HFFc6 (cell line): ENCODE data around the gene LAMA2. TPM values are rescaled to one million over a fixed set of nuclear protein-coding genes. Genes with fewer than 3 reads are reported as not detected.

ENCODE experiments used
- DNase-seq: peaks from one replicate; pipeline ENCODE4 v3.0.0-alpha.2; 2018
- H3K27ac Mint-ChIP-seq: 2 replicates; pipeline ENCODE4 v1.8.0; 2020; ENCODE audit warnings: mild to moderate bottlenecking, mixed read lengths
- H3K27me3 Mint-ChIP-seq: 2 replicates; pipeline ENCODE4 v1.8.0; 2021; ENCODE audit warnings: mild to moderate bottlenecking, moderate library complexity, mixed read lengths; ENCODE audit not compliant: insufficient read depth
- H3K36me3 Mint-ChIP-seq: 2 replicates; pipeline ENCODE4 v1.8.0; 2021; ENCODE audit warnings: low read depth, mixed read lengths
- H3K4me1 Mint-ChIP-seq: 2 replicates; pipeline ENCODE4 v1.8.0; 2020; ENCODE audit warnings: low read depth, mixed read lengths
- H3K4me3 Mint-ChIP-seq: 2 replicates; pipeline ENCODE4 v1.8.0; 2020; ENCODE audit warnings: mild to moderate bottlenecking, moderate library complexity, mixed read lengths
- H3K9me3 Mint-ChIP-seq: 2 replicates; pipeline ENCODE4 v1.8.0; 2020; ENCODE audit warnings: mild to moderate bottlenecking, mixed read lengths
- CTCF ChIP-seq: fragments of 200-600 bp; sonication (generic); IDR thresholded peaks from 2 replicates; pipeline ENCODE4 v1.5.0; 2021; ENCODE audit warnings: antibody characterized with exemption, mild to moderate bottlenecking
- total RNA-seq, 6 experiments: library from RNA; stranded (reverse); fragmentation: NEBNext Ultra II Directional; extraction: Animal tissue kit (Norgen Biotek cat#: 25700); gene quantifications; 2 replicates in 1 of 6; 3 replicates in 5 of 6; pipeline ENCODE4 v1.2.3, GENCODE V29; 2021

The LAMA2 gene
- total RNA-seq, 6 experiments from 2014 or later = 8.2 to 14.3 (median 10.5) TPM

- Mint-ChIP-seq H3K27ac (no peak overlapping the region), H3K27me3 (no peaks in the 10 kb centered on the region), H3K36me3 (no peaks in the 10 kb centered on the region), H3K4me1 (no peaks in the 10 kb centered on the region), H3K9me3 (no peaks in the 10 kb centered on the region), H3K4me3 (no peak overlapping the region)
- no peak for TF ChIP-seq CTCF
- no peak for DNase-seq
Observed at GRCh38 chr6:129006724-129007514, 124.0 kb downstream of the LAMA2 start.

- Mint-ChIP-seq H3K27me3 (no peaks in the 10 kb centered on the region), H3K4me1 (no peaks in the 10 kb centered on the region), H3K27ac (no peak overlapping the region), H3K4me3 (no peak overlapping the region), H3K36me3 (no peaks in the 10 kb centered on the region), H3K9me3 (no peaks in the 10 kb centered on the region)
- no peak for DNase-seq
- TF ChIP-seq CTCF = no peak
Observed at GRCh38 chr6:129007701-129008373, 124.9 kb downstream of the LAMA2 start.

GRCh38 chr6:129008591-129008990, 125.7 kb downstream of the LAMA2 start:
- no peak overlapping the region for H3K27ac Mint-ChIP-seq
- no peak for DNase-seq
- no peaks in the 10 kb centered on the region for H3K27me3 Mint-ChIP-seq
- no peak overlapping the region for H3K4me3 Mint-ChIP-seq
- H3K4me1 Mint-ChIP-seq = no peaks in the 10 kb centered on the region
- H3K36me3 Mint-ChIP-seq = no peaks in the 10 kb centered on the region
- no peak for TF ChIP-seq CTCF
- H3K9me3 Mint-ChIP-seq = no peaks in the 10 kb centered on the region

- H3K4me3 Mint-ChIP-seq = no peak overlapping the region
- H3K4me1 Mint-ChIP-seq = no peaks in the 10 kb centered on the region
- H3K27me3 Mint-ChIP-seq = no peaks in the 10 kb centered on the region
- TF ChIP-seq CTCF = no peak
- no peaks in the 10 kb centered on the region for H3K36me3 Mint-ChIP-seq
- H3K9me3 Mint-ChIP-seq = no peaks in the 10 kb centered on the region
- H3K27ac Mint-ChIP-seq = no peak overlapping the region
- no peak for DNase-seq
Observed at GRCh38 chr6:129009851-129010250, 126.9 kb downstream of the LAMA2 start.

- DNase-seq = no peak
- H3K36me3 Mint-ChIP-seq = no peaks in the 10 kb centered on the region
- no peak overlapping the region for H3K4me3 Mint-ChIP-seq
- H3K27me3 Mint-ChIP-seq = no peaks in the 10 kb centered on the region; the same call in 1 of the 2 replicates
- TF ChIP-seq CTCF = no peak
- H3K27ac Mint-ChIP-seq = no peak overlapping the region
- no peaks in the 10 kb centered on the region for H3K9me3 Mint-ChIP-seq
- H3K4me1 Mint-ChIP-seq = peaks cover 8% of the 10 kb centered on the region
Observed at GRCh38 chr6:129014302-129014701, 131.4 kb downstream of the LAMA2 start.
